Hematopoietic multipotent progenitor cell treated with erythropoietin and hydrocortisone succinate and interleukin-3 and kit ligand, for 4 days (in vitro differentiated cells): ENCODE measurements around the gene ARPP19.

Source experiments
- DNase-seq: peaks from one replicate; pipeline ENCODE4 v3.0.0-alpha.2; 2015

Gene ARPP19

GRCh38 chr15:52509500-52510245, 59.2 kb downstream of the ARPP19 start:
- DNase-seq, result no peak

GRCh38 chr15:52506549-52506948, 62.3 kb downstream of the ARPP19 start:
- no peak for DNase-seq

- no peak for DNase-seq
Observed at GRCh38 chr15:52505151-52505550, 63.7 kb downstream of the ARPP19 start.

GRCh38 chr15:52503788-52504496, 64.9 kb downstream of the ARPP19 start:
- no peak for DNase-seq

GRCh38 chr15:52502608-52503007, 66.2 kb downstream of the ARPP19 start:
- no peak for DNase-seq

GRCh38 chr15:52499506-52499905, 69.3 kb downstream of the ARPP19 start:
- no peak for DNase-seq

GRCh38 chr15:52498706-52499105, 70.1 kb downstream of the ARPP19 start:
- DNase-seq, result no peak
